ENCODE results near the gene TNNT1. TPM values are rescaled to one million over a fixed set of nuclear protein-coding genes. Genes with fewer than 3 reads are reported as not detected.

TNNT1 gene, protein sequence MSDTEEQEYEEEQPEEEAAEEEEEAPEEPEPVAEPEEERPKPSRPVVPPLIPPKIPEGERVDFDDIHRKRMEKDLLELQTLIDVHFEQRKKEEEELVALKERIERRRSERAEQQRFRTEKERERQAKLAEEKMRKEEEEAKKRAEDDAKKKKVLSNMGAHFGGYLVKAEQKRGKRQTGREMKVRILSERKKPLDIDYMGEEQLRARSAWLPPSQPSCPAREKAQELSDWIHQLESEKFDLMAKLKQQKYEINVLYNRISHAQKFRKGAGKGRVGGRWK
- 10 to 100 TPM; 13.6 to 46.7 (median 19.6) TPM for total RNA-seq

GRCh38 chr19:55149078-55150003 is at the start of gene TNNT1:
Gene TNNT1 (minus strand): TSS chr19:55149206. CDS start chr19:55147157, 2,049 bp downstream.
- 15% methylated on average over 17 of the region's 18 CpGs for WGBS
- H3K27me3 ChIP-seq, result peaks cover 67% of the 10 kb centered on the region
- no peak for DNase-seq (ENCODE audit: low spot score in 2 of 2)

DNA sequence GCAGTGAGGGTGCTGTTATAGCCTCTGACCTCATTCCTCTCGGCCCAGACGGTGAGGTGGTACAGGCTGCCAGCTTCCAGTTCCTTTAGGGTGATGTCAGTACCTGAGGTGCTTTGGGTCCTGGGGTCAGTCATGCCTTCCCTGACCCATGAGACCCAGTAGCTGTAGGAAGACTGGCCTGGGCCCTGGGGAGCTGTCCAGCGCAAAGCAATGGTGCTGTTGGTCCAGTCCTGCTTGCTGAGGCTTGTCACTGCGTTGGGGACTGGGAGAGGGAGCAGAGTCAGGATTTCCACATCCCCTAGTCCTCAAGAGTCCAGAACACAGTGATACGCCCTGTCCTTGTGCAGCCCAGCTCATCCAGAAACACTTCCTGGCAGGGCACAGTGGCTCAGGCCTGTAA is 49.6 kb upstream of the TNNT1 start:
- no peak overlapping the region for H3K4me3 ChIP-seq
- no peaks in the 10 kb centered on the region for H3K9me3 ChIP-seq
- no peaks in the 10 kb centered on the region for H3K36me3 ChIP-seq
- no peak for DNase-seq (ENCODE audit: low spot score in 2 of 2)
- H3K27ac ChIP-seq, result no peak overlapping the region
- no peak for TF ChIP-seq POLR2A (IDR thresholded peaks at IDR 0.05)
- TF ChIP-seq CTCF (IDR thresholded peaks at IDR 0.05), result no peak
- TF ChIP-seq POLR2AphosphoS5 (IDR thresholded peaks at IDR 0.05), result no peak
- H3K4me1 ChIP-seq, result no peaks in the 10 kb centered on the region
- peaks cover 17% of the 10 kb centered on the region for H3K27me3 ChIP-seq
- 88% methylated on average over 3 of the region's 5 CpGs for WGBS

More at GRCh38 chr19:55149078-55150003, at the start of gene TNNT1:
- Histone ChIP-seq H3K9me3 (no peaks in the 10 kb centered on the region), H3K4me3 (no peak within 1 kb of the TSS), H3K4me1 (peaks cover 8% of the 10 kb centered on the region), H3K36me3 (no peaks in the 10 kb centered on the region), H3K27ac (no peak within 1 kb of the TSS)
- TF ChIP-seq CTCF (IDR thresholded peaks at IDR 0.05) (no peak), POLR2A (IDR thresholded peaks at IDR 0.05) (no peak), POLR2AphosphoS5 (IDR thresholded peaks at IDR 0.05) (no peak), EP300 (IDR thresholded peaks at IDR 0.05) (no peak)

GRCh38 chr19:55197528-55197927 is 48.5 kb upstream of the TNNT1 start:
- Histone ChIP-seq H3K4me3 (no peak overlapping the region), H3K27ac (no peak overlapping the region), H3K9me3 (no peaks in the 10 kb centered on the region), H3K27me3 (peaks cover 21% of the 10 kb centered on the region), H3K4me1 (no peaks in the 10 kb centered on the region), H3K36me3 (no peaks in the 10 kb centered on the region)
- 68% methylated on average over 4 of the region's 4 CpGs for WGBS
- TF ChIP-seq POLR2AphosphoS5 (IDR thresholded peaks at IDR 0.05), result no peak
- TF ChIP-seq CTCF (IDR thresholded peaks at IDR 0.05), result no peak
- no peak for TF ChIP-seq POLR2A (IDR thresholded peaks at IDR 0.05)
- TF ChIP-seq EP300 (IDR thresholded peaks at IDR 0.05), result no peak
- no peak for DNase-seq (ENCODE audit: low spot score in 2 of 2)

DNA sequence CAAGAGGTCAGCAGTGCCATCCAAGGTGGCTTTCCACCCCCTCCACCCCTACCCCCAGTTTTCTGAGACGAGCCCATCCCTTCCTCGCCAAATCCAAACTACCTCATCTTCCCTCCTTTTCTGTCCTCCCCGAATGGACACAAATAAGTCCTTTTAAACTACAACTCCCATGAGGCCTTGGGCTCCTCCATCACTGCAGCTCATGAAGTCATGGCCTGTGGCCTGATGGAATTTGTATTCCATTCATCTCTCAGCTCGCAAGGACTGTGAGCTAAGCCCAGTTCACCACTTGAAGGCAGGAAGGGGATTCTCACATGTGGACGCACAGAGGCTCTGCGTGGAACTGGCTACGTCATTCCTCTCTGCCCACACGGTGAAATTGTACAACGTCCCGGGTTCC is 47.8 kb upstream of the TNNT1 start:
- TF ChIP-seq POLR2AphosphoS5 (IDR thresholded peaks at IDR 0.05) (no peak), EP300 (IDR thresholded peaks at IDR 0.05) (no peak), CTCF (IDR thresholded peaks at IDR 0.05) (no peak), POLR2A (IDR thresholded peaks at IDR 0.05) (no peak)
- Histone ChIP-seq H3K36me3 (no peaks in the 10 kb centered on the region), H3K27ac (no peak overlapping the region), H3K4me3 (no peak overlapping the region), H3K4me1 (no peaks in the 10 kb centered on the region), H3K27me3 (peaks cover 21% of the 10 kb centered on the region), H3K9me3 (no peaks in the 10 kb centered on the region)
- no peak for DNase-seq (ENCODE audit: low spot score in 2 of 2)
- WGBS, result 90% methylated on average over 10 of the region's 10 CpGs

DNA sequence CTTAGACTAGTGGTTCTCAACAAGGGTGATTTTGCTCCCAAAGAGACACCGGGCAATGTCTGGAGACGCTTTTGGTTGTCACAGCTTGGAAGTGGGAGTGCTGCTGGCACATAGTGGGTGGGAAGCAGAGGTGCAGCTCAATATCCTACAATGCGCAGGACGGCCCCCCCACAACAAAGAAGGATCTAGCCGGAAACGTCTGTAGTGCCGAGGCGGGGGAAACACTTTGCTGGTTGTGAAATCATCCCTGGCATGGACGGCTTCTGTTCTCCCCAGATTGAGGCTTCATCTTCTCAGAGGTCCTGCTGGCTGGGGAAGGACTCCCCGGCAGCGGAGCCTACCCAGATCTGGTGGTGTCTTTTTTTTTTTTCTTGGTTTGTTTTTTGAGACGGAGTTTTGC is 44.5 kb upstream of the TNNT1 start:
- TF ChIP-seq CTCF (IDR thresholded peaks at IDR 0.05) (no peak), POLR2A (IDR thresholded peaks at IDR 0.05) (no peak), EP300 (IDR thresholded peaks at IDR 0.05) (no peak), POLR2AphosphoS5 (IDR thresholded peaks at IDR 0.05) (no peak)

More for the DNA sequence above, 44.5 kb upstream of the TNNT1 start:
- Histone ChIP-seq H3K9me3 (no peaks in the 10 kb centered on the region), H3K36me3 (no peaks in the 10 kb centered on the region), H3K4me1 (peaks cover 14% of the 10 kb centered on the region), H3K27ac (no peak overlapping the region), H3K4me3 (no peak overlapping the region), H3K27me3 (peaks cover 11% of the 10 kb centered on the region)
- WGBS, result 74% methylated on average over 12 of the region's 12 CpGs
- no peak for DNase-seq (ENCODE audit: low spot score in 2 of 2)

Measured in suprapubic skin (tissue), 4 donors.